CD4-positive, alpha-beta T cell treated with Interleukin-4 for 1 hour (primary cell): ENCODE data around the gene CLUH.

Experiments used
- DNase-seq, 2 donors: peaks; one replicate each; pipeline ENCODE4 v3.0.0-alpha.2; 2020 to 2022

The CLUH gene, protein sequence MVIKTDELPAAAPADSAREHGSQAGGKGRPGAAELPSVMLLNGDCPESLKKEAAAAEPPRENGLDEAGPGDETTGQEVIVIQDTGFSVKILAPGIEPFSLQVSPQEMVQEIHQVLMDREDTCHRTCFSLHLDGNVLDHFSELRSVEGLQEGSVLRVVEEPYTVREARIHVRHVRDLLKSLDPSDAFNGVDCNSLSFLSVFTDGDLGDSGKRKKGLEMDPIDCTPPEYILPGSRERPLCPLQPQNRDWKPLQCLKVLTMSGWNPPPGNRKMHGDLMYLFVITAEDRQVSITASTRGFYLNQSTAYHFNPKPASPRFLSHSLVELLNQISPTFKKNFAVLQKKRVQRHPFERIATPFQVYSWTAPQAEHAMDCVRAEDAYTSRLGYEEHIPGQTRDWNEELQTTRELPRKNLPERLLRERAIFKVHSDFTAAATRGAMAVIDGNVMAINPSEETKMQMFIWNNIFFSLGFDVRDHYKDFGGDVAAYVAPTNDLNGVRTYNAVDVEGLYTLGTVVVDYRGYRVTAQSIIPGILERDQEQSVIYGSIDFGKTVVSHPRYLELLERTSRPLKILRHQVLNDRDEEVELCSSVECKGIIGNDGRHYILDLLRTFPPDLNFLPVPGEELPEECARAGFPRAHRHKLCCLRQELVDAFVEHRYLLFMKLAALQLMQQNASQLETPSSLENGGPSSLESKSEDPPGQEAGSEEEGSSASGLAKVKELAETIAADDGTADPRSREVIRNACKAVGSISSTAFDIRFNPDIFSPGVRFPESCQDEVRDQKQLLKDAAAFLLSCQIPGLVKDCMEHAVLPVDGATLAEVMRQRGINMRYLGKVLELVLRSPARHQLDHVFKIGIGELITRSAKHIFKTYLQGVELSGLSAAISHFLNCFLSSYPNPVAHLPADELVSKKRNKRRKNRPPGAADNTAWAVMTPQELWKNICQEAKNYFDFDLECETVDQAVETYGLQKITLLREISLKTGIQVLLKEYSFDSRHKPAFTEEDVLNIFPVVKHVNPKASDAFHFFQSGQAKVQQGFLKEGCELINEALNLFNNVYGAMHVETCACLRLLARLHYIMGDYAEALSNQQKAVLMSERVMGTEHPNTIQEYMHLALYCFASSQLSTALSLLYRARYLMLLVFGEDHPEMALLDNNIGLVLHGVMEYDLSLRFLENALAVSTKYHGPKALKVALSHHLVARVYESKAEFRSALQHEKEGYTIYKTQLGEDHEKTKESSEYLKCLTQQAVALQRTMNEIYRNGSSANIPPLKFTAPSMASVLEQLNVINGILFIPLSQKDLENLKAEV (N-terminal part only)

DNA sequence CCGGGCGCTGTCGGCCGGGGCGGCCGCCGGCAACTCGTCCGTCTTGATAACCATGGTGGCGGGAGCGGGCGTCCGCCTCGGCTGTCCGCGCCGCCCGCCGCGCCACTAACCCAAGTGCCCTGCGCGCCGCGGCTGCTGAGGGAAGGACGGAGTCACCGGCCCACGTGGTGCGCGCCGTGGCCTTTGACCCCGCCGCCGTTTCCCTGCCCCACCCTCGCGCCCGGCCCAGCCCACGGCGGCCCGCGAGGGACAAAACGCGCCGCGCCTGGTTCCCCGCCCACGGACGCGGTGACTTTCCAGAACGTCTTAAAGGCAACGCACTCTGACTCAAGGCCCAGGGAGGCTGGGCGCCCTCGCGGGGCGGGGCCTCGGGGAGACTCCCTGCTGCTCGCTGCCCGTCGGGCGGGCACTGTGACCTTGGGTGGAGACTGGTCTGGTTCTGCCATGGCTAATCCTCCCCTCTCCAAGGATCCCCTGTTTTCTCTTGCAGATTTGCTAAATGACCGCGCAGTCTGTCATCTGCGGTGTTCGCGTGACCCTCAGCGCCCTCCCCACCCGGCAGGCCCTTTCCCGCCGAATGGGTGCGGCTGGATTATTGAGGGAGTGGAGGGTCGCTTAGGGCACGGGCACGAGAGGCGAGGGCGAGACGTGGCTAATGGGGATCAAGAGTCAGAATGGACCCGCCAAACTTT, at the start of gene CLUH:
CLUH (minus strand) TSS at position 157 of the 692 bp plus-strand sequence; CDS start at position 54, 103 bp downstream.
- peak; percentile 95 to 96 for DNase-seq

- no peak for DNase-seq
These were observed 47.3 kb upstream of the CLUH start for GRCh38 chr17:2758870-2759269.

GRCh38 chr17:2755891-2756724, 44.5 kb upstream of the CLUH start:
- DNase-seq = no peak

- no peak for DNase-seq
These were observed 39.9 kb upstream of the CLUH start for GRCh38 chr17:2751491-2751890.

DNA sequence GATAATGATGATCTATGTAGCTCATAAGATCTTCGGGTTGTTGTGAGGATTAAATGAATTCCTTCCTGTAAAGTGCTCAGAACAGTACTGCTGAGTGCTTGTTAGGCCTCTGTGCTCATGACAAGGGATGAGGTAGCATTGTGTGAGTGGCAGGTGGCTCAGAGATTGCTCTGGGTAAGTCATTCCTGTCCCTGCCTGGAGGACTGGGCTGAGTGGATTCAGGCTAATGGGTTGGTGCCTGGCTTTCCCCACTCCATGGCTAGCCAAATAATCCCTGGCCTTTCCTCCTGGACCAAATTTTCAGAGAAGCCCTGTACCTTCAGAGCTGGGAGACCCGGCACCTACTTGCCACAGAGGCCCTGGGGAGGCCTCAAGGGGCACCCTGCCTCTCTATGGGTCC, 39.2 kb upstream of the CLUH start:
- no peak for DNase-seq

DNA sequence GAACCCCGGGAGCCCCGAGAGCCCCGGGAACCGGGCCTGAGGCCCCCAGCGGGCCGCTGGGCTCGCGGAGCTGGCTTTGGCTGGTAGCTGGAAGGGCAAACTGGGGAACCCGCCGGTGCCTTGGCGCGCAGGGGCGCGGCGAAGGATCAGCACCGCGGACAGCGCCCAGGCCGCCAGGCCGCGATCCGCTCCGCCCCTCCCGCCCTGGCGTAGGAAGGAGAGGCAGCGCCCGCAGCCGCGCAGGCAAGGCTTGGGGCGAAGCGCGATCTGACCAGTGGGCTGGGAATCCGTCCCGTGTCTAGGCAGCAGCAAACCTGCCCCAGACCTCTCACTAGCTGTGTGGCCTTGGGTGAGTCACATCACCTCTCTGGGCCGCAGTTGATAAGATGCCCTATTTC, 38.2 kb upstream of the CLUH start:
- peak; percentile 63 to 69 for DNase-seq

DNA sequence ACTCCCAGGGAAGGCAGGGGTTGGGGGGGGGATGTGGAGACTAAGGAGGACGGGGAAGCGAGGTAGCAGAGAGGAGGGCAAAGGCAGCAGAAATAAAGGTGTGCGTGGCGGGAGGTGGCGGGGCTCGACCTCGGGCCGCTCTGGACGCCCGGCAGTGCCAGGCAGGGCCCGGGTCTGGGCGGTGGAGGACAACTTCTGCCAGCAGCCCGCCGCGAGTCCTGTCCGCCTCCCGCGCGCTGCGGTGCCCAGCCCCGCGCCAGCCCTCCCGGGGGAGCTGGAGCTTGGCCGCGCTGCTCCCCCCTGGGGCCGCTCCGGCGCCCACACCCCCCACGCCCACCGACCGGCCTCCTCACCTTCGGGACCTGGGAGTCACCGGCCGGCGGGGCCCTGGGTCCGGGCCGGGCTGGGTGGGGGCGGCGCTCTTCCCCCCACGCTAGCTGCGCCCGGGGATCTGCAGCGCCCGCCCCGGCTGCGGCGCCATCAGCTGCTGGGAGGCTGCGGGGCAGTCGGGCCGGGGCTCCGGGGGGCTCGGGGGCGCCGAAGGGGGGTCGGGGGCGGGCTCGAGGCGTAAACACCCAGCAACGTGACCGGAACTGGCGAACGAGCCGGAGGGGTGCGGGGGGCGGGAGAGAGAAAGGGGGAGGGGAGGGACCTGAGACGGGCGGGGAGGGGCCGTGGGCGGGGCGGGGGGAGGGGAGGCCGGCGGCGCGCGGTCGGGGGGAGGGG, 37.7 kb upstream of the CLUH start, which contains the start of gene CCDC92B:
CCDC92B (minus strand) TSS at position 595 of the 726 bp plus-strand sequence. CDS start 14,507 bp downstream, outside the sequence.
- DNase-seq = no peak

DNA sequence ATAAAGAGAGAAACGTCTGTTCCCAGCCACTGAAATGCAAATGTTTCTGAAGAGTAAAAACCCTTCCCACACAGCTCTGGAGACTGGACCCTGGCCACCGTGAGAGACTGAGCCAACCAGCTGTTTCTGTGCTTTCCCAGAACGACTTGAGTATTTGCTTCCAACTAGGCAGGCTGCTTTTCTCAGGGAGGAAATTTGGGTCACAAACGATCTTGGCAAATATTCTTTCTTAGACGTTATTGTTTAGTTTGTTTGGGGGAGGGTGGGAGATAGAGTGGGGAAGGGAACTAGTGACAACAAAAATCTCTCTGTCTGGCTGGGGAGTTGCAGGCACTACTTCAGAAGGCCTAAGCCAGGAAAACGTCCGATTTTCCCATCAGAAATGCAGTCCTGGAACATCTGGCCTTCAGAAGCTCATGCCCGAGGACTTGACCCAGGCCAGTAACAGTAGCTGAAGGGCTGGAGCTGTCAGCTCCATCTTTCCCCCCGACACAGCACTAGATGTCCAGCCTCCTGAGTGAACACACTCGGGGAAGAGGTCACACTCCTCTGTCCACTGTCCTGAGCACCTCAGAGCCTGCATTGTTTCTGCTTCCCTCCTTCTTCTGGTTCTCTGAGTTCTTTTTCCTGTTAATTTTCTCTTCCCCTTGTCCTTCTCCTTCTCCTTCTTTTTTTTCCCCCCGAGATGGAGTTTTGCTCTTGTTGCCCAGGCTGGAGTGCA, 33.9 kb upstream of the CLUH start:
- DNase-seq = no peak

DNA sequence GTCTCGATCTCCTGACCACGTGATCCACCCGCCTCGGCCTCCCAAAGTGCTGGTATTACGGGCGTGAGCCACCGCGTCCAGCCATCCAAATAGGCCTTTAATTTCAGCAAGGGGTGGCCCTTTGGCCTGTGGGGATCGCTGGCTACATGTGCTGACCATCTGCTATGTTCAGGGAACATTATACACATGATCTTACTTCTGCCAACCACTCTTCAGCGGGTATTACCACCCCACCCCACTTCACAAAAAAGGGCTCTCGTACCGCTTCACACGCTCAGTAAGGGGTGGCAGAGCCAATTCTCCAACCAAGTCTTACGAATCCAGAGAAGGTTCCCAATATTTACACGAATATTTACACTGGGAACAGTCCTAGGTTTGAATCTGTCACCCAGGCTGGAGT, 26.1 kb upstream of the CLUH start:
- no peak for DNase-seq

GRCh38 chr17:2736956-2737355, 25.4 kb upstream of the CLUH start:
- no peak for DNase-seq

DNA sequence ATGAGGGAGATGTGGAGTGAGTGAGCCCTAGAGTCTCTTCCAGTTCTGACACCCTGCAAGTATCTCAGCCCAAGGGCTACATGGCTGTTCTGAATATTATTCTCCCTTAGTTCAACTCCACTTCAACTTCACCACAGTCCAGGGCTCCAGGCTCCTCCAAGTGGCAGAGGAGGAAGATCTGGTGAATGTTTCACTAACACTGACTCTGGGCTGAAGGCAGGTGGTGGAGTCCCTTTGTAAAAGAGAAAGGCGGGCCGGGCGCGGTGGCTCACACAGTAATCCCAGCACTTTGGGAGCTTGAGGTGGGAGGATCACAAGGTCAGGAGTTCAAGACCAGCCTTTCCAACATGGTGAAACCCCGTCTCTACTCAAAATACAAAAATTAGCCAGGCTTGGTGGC, 24.3 kb upstream of the CLUH start:
- DNase-seq = no peak

DNA sequence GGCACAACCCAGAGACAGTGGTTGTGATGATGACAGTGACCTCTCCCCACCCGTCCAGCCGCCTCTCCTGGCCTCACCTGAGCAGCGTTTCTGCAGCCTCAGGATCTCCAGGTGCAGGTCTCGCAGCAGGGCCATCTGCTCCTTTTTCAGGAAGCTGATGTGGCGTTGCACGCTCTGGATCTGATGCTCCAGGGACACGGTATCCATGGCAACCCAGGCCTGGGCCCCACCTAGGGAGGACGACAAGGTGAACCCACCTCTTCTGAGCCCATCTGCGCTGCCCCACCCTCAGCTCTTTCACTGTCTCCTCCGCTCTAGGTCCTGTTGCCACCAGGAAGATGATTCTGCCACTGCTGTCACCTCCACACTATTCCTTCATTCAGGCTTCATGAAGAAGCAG, 23.4 kb upstream of the CLUH start:
- no peak for DNase-seq

DNA sequence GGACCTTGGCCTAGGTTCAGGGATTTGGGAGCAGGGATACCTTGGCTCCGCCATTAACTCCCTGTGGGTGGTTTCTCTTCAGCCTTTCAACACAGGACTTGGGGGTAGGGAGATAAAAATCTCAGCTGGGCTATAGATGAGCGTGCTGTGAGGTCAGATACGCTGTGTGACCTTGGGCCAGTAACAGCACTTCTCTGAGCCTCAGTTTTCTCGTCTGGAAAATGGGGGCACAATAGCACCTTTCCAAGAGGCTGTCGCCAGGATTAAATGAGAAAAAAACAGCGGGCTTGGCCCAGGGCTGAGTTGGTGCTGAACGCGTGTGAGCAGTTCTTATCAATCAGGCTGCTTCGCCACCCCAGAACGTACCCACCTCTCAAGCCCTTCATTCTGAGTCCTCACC, 20.2 kb upstream of the CLUH start:
- DNase-seq = no peak

- DNase-seq = no peak
These were observed 19.3 kb upstream of the CLUH start for GRCh38 chr17:2730764-2731353.

GRCh38 chr17:2724784-2725164, 13.2 kb upstream of the CLUH start:
- peak; percentile 16 to 43 for DNase-seq

DNA sequence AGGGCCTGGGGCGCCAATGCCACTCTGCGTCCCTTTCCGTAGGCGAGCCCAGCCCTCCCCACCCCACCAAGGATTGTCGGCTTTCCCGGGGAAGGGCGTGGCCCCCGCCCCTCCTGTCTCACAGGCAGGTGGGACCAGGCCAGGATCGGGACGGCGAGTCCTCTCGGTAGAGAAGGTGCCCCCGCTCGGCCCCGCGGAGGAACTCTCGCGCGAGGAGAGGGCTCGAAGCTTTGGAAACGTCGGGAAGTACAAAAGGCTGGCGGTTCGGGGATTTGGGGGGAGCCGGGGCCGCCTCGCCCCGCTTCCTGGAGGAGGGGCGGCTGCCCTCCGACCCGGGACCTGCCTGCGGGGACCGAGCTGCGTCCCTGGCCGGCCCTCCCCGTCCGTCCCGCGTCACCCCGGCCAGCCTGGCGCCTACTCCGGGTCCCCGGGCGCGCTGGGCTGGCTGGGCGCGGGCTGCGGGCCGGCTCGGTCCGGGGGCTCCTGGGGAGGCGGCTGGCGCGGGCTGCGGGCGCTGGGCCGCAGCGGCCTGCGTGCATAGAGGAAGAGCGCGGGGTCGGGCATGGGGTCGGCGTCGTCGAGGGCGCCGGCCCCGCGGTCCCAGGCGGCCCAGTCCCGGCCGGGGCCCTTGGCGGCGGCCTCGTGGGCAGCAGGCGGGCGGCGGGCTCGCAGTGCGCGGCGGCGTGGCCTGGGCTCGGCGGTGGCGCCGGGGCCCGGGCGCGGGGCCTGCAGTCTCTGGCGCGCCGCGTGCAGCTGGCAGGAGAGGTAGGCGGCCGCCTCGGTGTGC, 12.6 kb upstream of the CLUH start:
- DNase-seq = no peak

DNA sequence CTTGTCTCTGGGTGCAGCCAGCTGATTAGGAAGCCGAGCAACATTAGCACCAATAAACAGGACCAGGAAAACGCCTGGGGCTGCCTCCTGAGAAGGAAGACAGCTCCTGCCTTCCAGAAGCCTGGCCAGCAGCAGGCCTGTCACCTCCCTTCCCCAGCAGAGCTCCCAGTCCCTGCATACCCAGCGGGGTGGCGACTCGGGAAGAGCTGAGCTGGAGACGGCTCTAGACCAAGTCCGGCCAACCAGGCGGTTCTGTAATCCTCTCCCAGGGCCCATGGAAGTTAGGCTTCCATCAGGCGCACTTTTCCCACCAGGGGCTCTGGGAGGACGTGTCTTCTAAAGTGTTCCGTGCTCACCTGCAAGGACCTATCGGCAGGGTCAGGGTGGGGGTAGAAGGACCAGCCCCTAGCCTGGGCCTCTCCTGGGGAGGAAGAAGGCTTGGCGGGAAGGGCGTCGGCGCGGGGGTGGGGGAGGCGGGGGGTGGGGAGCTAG, 12.0 kb upstream of the CLUH start:
- no peak for DNase-seq

DNA sequence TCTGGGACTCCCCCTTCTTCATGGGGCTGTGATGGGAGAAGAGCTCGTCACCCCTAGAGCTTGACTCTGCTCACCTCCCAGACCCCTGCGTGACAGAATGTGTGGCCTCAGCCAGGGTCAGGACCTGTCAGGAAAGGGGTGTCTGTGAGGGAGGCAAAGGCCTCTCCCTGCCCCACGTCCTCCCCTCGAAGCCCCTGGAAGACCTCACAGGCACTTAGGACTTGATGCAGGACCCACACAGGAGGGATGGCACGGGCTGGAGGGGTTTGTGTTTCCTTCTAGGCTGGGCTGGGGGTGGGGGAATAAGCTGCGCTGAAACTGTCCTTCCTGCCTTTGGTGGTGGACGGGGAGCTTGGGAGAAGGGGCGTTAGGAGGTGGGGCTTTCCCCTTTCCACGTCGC, 11.0 kb upstream of the CLUH start:
- no peak for DNase-seq

DNA sequence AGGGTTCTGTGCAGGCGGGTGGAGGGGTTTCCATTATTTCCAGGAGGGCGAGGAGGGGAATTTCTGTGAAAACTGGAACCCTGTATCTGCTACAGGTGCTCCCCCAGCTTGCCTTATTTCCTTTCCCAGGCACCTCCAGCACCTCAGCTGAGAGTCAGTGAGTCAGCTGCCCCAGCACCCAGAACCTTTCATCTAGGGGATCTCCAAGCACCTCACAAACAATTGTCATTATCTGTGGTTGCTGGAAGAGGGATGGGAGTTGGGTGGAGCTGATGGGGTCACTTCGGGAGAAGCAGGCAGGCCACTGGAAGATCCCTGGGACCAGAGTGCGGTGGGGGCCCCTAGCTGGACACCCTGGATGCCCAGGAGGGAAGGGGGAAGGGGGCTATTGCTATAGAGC, 10.0 kb upstream of the CLUH start:
- no peak for DNase-seq
